ENCODE measurements around the gene PAX5.

GRCh38 chr9:37005517-37006140 is 28.4 kb downstream of the PAX5 start:
- TF ChIP-seq, protein P1, sequence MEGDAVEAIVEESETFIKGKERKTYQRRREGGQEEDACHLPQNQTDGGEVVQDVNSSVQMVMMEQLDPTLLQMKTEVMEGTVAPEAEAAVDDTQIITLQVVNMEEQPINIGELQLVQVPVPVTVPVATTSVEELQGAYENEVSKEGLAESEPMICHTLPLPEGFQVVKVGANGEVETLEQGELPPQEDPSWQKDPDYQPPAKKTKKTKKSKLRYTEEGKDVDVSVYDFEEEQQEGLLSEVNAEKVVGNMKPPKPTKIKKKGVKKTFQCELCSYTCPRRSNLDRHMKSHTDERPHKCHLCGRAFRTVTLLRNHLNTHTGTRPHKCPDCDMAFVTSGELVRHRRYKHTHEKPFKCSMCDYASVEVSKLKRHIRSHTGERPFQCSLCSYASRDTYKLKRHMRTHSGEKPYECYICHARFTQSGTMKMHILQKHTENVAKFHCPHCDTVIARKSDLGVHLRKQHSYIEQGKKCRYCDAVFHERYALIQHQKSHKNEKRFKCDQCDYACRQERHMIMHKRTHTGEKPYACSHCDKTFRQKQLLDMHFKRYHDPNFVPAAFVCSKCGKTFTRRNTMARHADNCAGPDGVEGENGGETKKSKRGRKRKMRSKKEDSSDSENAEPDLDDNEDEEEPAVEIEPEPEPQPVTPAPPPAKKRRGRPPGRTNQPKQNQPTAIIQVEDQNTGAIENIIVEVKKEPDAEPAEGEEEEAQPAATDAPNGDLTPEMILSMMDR (IDR thresholded peaks at IDR 0.05), result no peak
- no peak for TF ChIP-seq POLR2A (IDR thresholded peaks at IDR 0.05)

All from ovary (tissue), 3 donors.